Progenitor cell of endocrine pancreas (in vitro differentiated cells): ENCODE results near the gene BBIP1. TPM values are rescaled to one million over a fixed set of nuclear protein-coding genes. Genes with fewer than 3 reads are reported as not detected.

Source experiments
- DNase-seq: peaks from one replicate; pipeline ENCODE4 v3.0.0; 2021; ENCODE audit warnings: low spot score; ENCODE audit not compliant: unreplicated experiment
- H3K27ac Mint-ChIP-seq: 2 replicates; pipeline ENCODE4 v1.8.0; 2021; ENCODE audit warnings: mild to moderate bottlenecking, moderate library complexity, mixed read lengths
- H3K27me3 Mint-ChIP-seq: 2 replicates; pipeline ENCODE4 v1.8.0; 2021; ENCODE audit warnings: mixed read lengths
- H3K36me3 Mint-ChIP-seq: 2 replicates; pipeline ENCODE4 v1.8.0; 2022; ENCODE audit warnings: mixed read lengths; ENCODE audit not compliant: insufficient read depth
- H3K4me1 Mint-ChIP-seq: 2 replicates; pipeline ENCODE4 v1.8.0; 2021; ENCODE audit warnings: low read depth, mixed read lengths
- H3K4me3 Mint-ChIP-seq: 2 replicates; pipeline ENCODE4 v1.8.0; 2021; ENCODE audit warnings: low read depth, mild to moderate bottlenecking, moderate library complexity, mixed read lengths
- H3K9me3 Mint-ChIP-seq: 2 replicates; pipeline ENCODE4 v1.8.0; 2021; ENCODE audit warnings: low read depth, mixed read lengths
- total RNA-seq: library from RNA; stranded (reverse); gene quantifications from 2 replicates; pipeline ENCODE4 v1.2.1, GENCODE V29; 2021
- TF ChIP-seq, protein P1 (sequence below): fragments of 200-600 bp; sonication (generic); IDR thresholded peaks from one replicate; pipeline ENCODE4 v1.5.0; 2021; ENCODE audit warnings: antibody characterized with exemption, mild to moderate bottlenecking; ENCODE audit not compliant: unreplicated experiment

BBIP1 gene
- total RNA-seq, 1 donor from 2014 or later = 26.8 TPM

- peaks cover 14% of the 10 kb centered on the region for H3K4me1 Mint-ChIP-seq
Measured at GRCh38 chr10:110923856-110924493, 5.0 kb upstream of the BBIP1 start.

DNA sequence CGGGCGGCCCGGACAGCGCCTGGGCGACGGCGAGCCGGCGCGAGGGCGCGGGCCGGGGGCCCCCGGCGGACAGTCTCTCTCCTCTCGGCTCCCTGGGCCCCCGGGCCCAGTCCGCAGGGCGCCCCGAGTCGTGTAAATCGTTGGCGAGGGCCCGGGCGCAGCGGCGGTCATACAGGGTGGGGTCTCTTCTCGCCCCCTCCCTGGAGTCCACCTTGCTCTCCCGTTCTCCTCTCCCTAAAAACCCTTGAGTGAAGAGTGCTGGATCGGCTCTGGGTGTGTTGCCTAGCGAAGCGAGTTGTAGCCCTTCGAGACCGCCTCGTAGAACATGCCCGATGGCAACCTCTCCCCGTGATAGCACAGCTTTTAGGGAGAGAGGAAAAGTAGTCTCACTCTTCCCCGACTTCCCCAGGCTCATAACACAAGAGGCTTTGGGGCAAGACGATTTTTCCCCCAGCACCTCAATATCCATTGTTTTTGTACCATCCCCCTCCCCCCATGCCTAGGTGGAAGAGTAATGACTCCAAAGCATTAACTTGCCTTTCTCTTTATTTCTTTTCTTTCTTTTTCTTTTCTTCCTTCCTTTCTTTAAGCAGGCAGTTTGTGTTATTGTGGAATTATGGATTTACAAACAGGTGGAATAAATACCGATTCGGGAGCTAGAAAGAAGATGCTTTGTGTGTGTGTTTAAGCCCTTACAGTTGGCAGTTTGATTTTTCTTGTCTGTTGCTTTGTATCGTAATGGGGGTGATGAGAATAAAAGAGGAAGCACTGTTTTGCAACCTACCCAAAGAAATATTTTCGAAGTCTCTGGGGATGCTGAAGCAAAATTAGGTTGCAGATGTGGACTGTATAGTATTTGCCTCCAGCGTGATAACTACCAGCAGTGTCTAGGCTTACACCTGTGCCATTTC lies 1.2 kb upstream of the BBIP1 start:
- H3K36me3 Mint-ChIP-seq = peaks cover 1% of the 10 kb centered on the region
- peak overlapping the region; percentile 96 for H3K27ac Mint-ChIP-seq
- H3K9me3 Mint-ChIP-seq = no peaks in the 10 kb centered on the region
- TF ChIP-seq, protein P1, sequence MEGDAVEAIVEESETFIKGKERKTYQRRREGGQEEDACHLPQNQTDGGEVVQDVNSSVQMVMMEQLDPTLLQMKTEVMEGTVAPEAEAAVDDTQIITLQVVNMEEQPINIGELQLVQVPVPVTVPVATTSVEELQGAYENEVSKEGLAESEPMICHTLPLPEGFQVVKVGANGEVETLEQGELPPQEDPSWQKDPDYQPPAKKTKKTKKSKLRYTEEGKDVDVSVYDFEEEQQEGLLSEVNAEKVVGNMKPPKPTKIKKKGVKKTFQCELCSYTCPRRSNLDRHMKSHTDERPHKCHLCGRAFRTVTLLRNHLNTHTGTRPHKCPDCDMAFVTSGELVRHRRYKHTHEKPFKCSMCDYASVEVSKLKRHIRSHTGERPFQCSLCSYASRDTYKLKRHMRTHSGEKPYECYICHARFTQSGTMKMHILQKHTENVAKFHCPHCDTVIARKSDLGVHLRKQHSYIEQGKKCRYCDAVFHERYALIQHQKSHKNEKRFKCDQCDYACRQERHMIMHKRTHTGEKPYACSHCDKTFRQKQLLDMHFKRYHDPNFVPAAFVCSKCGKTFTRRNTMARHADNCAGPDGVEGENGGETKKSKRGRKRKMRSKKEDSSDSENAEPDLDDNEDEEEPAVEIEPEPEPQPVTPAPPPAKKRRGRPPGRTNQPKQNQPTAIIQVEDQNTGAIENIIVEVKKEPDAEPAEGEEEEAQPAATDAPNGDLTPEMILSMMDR = no peak
- no peaks in the 10 kb centered on the region for H3K27me3 Mint-ChIP-seq
- peak overlapping the region; percentile 84 for H3K4me3 Mint-ChIP-seq
- DNase-seq = peak; percentile 18
- H3K4me1 Mint-ChIP-seq = peaks cover 22% of the 10 kb centered on the region

More at GRCh38 chr10:110923856-110924493, 5.0 kb upstream of the BBIP1 start:
- Mint-ChIP-seq H3K36me3 (no peaks in the 10 kb centered on the region), H3K9me3 (no peaks in the 10 kb centered on the region), H3K27me3 (no peaks in the 10 kb centered on the region), H3K4me3 (no peak overlapping the region), H3K27ac (no peak overlapping the region)
- TF ChIP-seq, protein P1 = no peak
- DNase-seq = no peak

- peak within 1 kb of the TSS; percentile 99 for H3K27ac Mint-ChIP-seq
- no peaks in the 10 kb centered on the region for H3K9me3 Mint-ChIP-seq
- peak within 1 kb of the TSS; percentile 84 for H3K4me3 Mint-ChIP-seq
- peaks cover 22% of the 10 kb centered on the region for H3K4me1 Mint-ChIP-seq
- H3K36me3 Mint-ChIP-seq = peaks cover 1% of the 10 kb centered on the region
- peak; percentile 61 for DNase-seq
- TF ChIP-seq, protein P1 = peak; percentile 34
- no peaks in the 10 kb centered on the region for H3K27me3 Mint-ChIP-seq
Measured at GRCh38 chr10:110919349-110919931, 460 bp upstream of the BBIP1 start, which contains the start of gene SHOC2. Gene SHOC2, plus strand, starts transcription at chr10:110919604. Its CDS starts 44,755 bp downstream, at chr10:110964359.

GRCh38 chr10:110918269-110918642 lies 724 bp downstream of the BBIP1 start:
- H3K36me3 Mint-ChIP-seq = peaks cover 1% of the 10 kb centered on the region
- peak overlapping the region; percentile 99 for H3K27ac Mint-ChIP-seq
- no peaks in the 10 kb centered on the region for H3K9me3 Mint-ChIP-seq
- H3K27me3 Mint-ChIP-seq = no peaks in the 10 kb centered on the region
- H3K4me3 Mint-ChIP-seq = peak overlapping the region; percentile 84
- TF ChIP-seq, protein P1 = peak; percentile 6
- peaks cover 14% of the 10 kb centered on the region for H3K4me1 Mint-ChIP-seq
- DNase-seq = peak; percentile 91
